ENCODE measurements around the gene GPHN. TPM values are rescaled to one million over a fixed set of nuclear protein-coding genes. Genes with fewer than 3 reads are reported as not detected.

Gene GPHN
- total RNA-seq, 2 experiments from 2014 or later, result 26.3 to 26.6 TPM

- no peak overlapping the region for H3K27ac Mint-ChIP-seq
- ChIA-PET POLR2A (interaction anchor here (0.6 kb wide), 2 partner anchors 7 to 11 kb away, joined by 3 read pairs; no protein-coding TSS in a partner anchor), CTCF (interaction anchor here (1.3 to 1.4 kb wide), 3 partner anchors 9 to 127 kb away, joined by 3 to 10 read pairs (median 4); no protein-coding TSS in a partner anchor)
- H3K4me3 Mint-ChIP-seq, result no peak overlapping the region
- H3K36me3 Mint-ChIP-seq (ENCODE audit: low read depth), result no peaks in the 10 kb centered on the region
- H3K27me3 Mint-ChIP-seq, result no peaks in the 10 kb centered on the region
- peaks cover 13% of the 10 kb centered on the region for H3K4me1 Mint-ChIP-seq (ENCODE audit: low read depth)
- ATAC-seq (peak; percentile 66), DNase-seq (no peak)
- intact Hi-C loops (cut with micrococcal nuclease), result no loop called here
- no peak for TF ChIP-seq CTCF (IDR thresholded peaks at IDR 0.05)
- H3K9me3 Mint-ChIP-seq, result no peaks in the 10 kb centered on the region
These were observed 650.6 kb downstream of the GPHN start for GRCh38 chr14:67158566-67158965.

DNA sequence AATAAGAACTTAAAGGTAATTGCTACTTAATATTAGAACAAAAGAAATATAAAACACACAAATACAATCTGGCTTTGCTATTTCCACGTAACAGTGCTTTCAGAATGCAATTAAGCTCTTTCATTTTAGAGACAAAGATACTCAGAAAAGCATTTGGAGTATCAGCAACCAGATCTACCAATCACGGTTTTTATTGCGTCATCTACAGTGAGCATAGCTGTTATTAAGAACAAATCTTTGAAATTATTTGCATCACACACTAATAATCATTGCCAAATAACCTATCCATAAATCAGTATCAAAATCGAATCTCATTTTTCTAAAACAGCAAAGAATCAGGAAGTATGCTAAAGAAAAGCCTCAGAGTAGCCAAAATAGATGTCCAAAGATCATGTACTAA lies 654.4 kb downstream of the GPHN start:
- intact Hi-C loops (cut with micrococcal nuclease), result no loop called here
- ATAC-seq, result no peak
- Mint-ChIP-seq H3K27ac (no peak overlapping the region), H3K9me3 (no peaks in the 10 kb centered on the region), H3K4me3 (no peak overlapping the region), H3K36me3 (ENCODE audit: low read depth) (no peaks in the 10 kb centered on the region), H3K27me3 (no peaks in the 10 kb centered on the region), H3K4me1 (ENCODE audit: low read depth) (peaks cover 13% of the 10 kb centered on the region)
- ChIA-PET POLR2A (no interaction called here), CTCF (interaction anchor here (1.4 to 1.5 kb wide), 3 partner anchors 121 to 197 kb away, joined by 3 to 10 read pairs (median 4); partner anchors contain the start of gene ATP6V1D)
- no peak for TF ChIP-seq CTCF (IDR thresholded peaks at IDR 0.05)
- no peak for DNase-seq

- Mint-ChIP-seq H3K27me3 (no peaks in the 10 kb centered on the region), H3K9me3 (no peaks in the 10 kb centered on the region), H3K4me1 (ENCODE audit: low read depth) (no peaks in the 10 kb centered on the region), H3K36me3 (ENCODE audit: low read depth) (peaks cover 3% of the 10 kb centered on the region), H3K4me3 (no peak overlapping the region), H3K27ac (no peak overlapping the region)
- intact Hi-C loops (cut with micrococcal nuclease), result loop anchor here (2.0 kb wide), 1 partner anchor 118 kb away; no protein-coding TSS in a partner anchor
- DNase-seq (peak; percentile 63), ATAC-seq (no peak)
- CTCF ChIA-PET, result interaction anchor here (0.6 to 5.3 kb wide), 21 partner anchors 10 to 807 kb away, joined by 3 to 61 read pairs (median 4); partner anchors contain the start of gene EIF2S1
- POLR2A ChIA-PET, result interaction anchor here (0.6 kb wide), 1 partner anchor 8 kb away, joined by 3 read pairs; no protein-coding TSS in a partner anchor
- peak; percentile 77 for TF ChIP-seq CTCF (IDR thresholded peaks at IDR 0.05)
These were observed 658.5 kb downstream of the GPHN start for GRCh38 chr14:67166450-67166853.

GRCh38 chr14:67167420-67168109 lies 659.6 kb downstream of the GPHN start:
- Mint-ChIP-seq H3K27ac (no peak overlapping the region), H3K9me3 (peaks cover 3% of the 10 kb centered on the region), H3K36me3 (ENCODE audit: low read depth) (peaks cover 9% of the 10 kb centered on the region), H3K27me3 (no peaks in the 10 kb centered on the region), H3K4me3 (no peak overlapping the region), H3K4me1 (ENCODE audit: low read depth) (no peaks in the 10 kb centered on the region)
- ChIA-PET POLR2A (no interaction called here), CTCF (interaction anchor here (1.0 to 5.3 kb wide), 6 partner anchors 9 to 154 kb away, joined by 3 to 61 read pairs (median 4); no protein-coding TSS in a partner anchor)
- ATAC-seq (no peak), DNase-seq (no peak)
- intact Hi-C loops (cut with micrococcal nuclease), result loop anchor here (2.0 kb wide), 1 partner anchor 117 kb away; no protein-coding TSS in a partner anchor
- TF ChIP-seq CTCF (IDR thresholded peaks at IDR 0.05), result no peak

GRCh38 chr14:67168110-67168441 lies 660.1 kb downstream of the GPHN start:
- TF ChIP-seq CTCF (IDR thresholded peaks at IDR 0.05), result no peak
- ChIA-PET POLR2A (no interaction called here), CTCF (interaction anchor here (0.6 to 5.3 kb wide), 4 partner anchors 19 to 166 kb away, joined by 3 to 61 read pairs (median 4); no protein-coding TSS in a partner anchor)
- ATAC-seq (no peak), DNase-seq (no peak)
- H3K36me3 Mint-ChIP-seq (ENCODE audit: low read depth), result peaks cover 12% of the 10 kb centered on the region
- intact Hi-C loops (cut with micrococcal nuclease), result no loop called here
- peaks cover 9% of the 10 kb centered on the region for H3K9me3 Mint-ChIP-seq
- no peak overlapping the region for H3K4me3 Mint-ChIP-seq
- no peaks in the 10 kb centered on the region for H3K4me1 Mint-ChIP-seq (ENCODE audit: low read depth)
- no peak overlapping the region for H3K27ac Mint-ChIP-seq
- no peaks in the 10 kb centered on the region for H3K27me3 Mint-ChIP-seq

Data from activated CD8-positive, alpha-beta T cell treated with anti-CD3 and anti-CD28 coated beads for 36 hours (primary cell).